ENCODE data around the gene TAS2R9.
"Not testable (repeated sequence)": the region's sequence is repeated elsewhere in the genome, so short reads cannot be mapped to it uniquely, and the experiment has no call there.

The TAS2R9 gene

DNA sequence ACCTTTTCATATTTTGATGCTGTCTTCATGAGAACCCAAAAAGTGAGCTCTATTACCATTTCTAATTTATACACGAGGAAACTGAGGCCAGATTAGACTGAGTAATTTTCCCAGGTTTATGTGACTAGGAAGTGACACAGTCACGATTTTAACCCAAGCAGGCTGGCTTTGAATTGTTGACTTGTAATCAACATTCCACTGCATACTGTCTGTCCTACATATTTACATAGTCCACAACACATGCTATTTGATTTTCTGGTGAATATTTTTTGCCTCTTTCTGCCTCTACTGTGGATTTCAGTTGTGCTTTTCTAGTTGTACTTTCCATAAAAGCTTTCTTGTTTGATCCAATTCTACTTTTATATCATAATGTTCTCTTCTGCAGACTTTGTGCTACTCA is 15.7 kb downstream of the TAS2R9 start:
- TF ChIP-seq ZNF565 (CRISPR knock-in tag; conservative IDR thresholded peaks at IDR 0.05; ENCODE audit: low read depth): no peak
- TF ChIP-seq BACH2 (CRISPR knock-in tag; IDR thresholded peaks at IDR 0.05; ENCODE audit: borderline replicate concordance): no peak
- TF ChIP-seq ISL1 (CRISPR knock-in tag; IDR thresholded peaks at IDR 0.05): no peak
- no peak for TF ChIP-seq GLIS3 (CRISPR knock-in tag; IDR thresholded peaks at IDR 0.05)
- no peak for TF ChIP-seq ZFP3 (CRISPR knock-in tag; IDR thresholded peaks at IDR 0.05)
- TF ChIP-seq ZC3H10 (CRISPR knock-in tag; IDR thresholded peaks at IDR 0.05): no peak
- TF ChIP-seq CSDC2 (CRISPR knock-in tag; IDR thresholded peaks at IDR 0.05): no peak
- TF ChIP-seq, protein P1, sequence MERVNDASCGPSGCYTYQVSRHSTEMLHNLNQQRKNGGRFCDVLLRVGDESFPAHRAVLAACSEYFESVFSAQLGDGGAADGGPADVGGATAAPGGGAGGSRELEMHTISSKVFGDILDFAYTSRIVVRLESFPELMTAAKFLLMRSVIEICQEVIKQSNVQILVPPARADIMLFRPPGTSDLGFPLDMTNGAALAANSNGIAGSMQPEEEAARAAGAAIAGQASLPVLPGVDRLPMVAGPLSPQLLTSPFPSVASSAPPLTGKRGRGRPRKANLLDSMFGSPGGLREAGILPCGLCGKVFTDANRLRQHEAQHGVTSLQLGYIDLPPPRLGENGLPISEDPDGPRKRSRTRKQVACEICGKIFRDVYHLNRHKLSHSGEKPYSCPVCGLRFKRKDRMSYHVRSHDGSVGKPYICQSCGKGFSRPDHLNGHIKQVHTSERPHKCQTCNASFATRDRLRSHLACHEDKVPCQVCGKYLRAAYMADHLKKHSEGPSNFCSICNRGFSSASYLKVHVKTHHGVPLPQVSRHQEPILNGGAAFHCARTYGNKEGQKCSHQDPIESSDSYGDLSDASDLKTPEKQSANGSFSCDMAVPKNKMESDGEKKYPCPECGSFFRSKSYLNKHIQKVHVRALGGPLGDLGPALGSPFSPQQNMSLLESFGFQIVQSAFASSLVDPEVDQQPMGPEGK (CRISPR knock-in tag; IDR thresholded peaks at IDR 0.05; ENCODE audit: borderline replicate concordance): no peak
- TF ChIP-seq ZNF8 (CRISPR knock-in tag; IDR thresholded peaks at IDR 0.05): no peak
- TF ChIP-seq, protein P2, sequence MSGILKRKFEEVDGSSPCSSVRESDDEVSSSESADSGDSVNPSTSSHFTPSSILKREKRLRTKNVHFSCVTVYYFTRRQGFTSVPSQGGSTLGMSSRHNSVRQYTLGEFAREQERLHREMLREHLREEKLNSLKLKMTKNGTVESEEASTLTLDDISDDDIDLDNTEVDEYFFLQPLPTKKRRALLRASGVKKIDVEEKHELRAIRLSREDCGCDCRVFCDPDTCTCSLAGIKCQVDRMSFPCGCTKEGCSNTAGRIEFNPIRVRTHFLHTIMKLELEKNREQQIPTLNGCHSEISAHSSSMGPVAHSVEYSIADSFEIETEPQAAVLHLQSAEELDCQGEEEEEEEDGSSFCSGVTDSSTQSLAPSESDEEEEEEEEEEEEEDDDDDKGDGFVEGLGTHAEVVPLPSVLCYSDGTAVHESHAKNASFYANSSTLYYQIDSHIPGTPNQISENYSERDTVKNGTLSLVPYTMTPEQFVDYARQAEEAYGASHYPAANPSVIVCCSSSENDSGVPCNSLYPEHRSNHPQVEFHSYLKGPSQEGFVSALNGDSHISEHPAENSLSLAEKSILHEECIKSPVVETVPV (CRISPR knock-in tag; IDR thresholded peaks at IDR 0.05): no peak
- no peak for TF ChIP-seq RARB (CRISPR knock-in tag; IDR thresholded peaks at IDR 0.05)
- TF ChIP-seq PPARA (CRISPR knock-in tag; IDR thresholded peaks at IDR 0.05; ENCODE audit: borderline replicate concordance): no peak
- no peak for TF ChIP-seq ARNTL (CRISPR knock-in tag; IDR thresholded peaks at IDR 0.05; ENCODE audit: borderline replicate concordance, low read depth)
- TF ChIP-seq, protein P3, sequence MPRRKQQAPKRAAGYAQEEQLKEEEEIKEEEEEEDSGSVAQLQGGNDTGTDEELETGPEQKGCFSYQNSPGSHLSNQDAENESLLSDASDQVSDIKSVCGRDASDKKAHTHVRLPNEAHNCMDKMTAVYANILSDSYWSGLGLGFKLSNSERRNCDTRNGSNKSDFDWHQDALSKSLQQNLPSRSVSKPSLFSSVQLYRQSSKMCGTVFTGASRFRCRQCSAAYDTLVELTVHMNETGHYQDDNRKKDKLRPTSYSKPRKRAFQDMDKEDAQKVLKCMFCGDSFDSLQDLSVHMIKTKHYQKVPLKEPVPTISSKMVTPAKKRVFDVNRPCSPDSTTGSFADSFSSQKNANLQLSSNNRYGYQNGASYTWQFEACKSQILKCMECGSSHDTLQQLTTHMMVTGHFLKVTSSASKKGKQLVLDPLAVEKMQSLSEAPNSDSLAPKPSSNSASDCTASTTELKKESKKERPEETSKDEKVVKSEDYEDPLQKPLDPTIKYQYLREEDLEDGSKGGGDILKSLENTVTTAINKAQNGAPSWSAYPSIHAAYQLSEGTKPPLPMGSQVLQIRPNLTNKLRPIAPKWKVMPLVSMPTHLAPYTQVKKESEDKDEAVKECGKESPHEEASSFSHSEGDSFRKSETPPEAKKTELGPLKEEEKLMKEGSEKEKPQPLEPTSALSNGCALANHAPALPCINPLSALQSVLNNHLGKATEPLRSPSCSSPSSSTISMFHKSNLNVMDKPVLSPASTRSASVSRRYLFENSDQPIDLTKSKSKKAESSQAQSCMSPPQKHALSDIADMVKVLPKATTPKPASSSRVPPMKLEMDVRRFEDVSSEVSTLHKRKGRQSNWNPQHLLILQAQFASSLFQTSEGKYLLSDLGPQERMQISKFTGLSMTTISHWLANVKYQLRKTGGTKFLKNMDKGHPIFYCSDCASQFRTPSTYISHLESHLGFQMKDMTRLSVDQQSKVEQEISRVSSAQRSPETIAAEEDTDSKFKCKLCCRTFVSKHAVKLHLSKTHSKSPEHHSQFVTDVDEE (CRISPR knock-in tag; IDR thresholded peaks at IDR 0.05): no peak
- TF ChIP-seq, protein P4, sequence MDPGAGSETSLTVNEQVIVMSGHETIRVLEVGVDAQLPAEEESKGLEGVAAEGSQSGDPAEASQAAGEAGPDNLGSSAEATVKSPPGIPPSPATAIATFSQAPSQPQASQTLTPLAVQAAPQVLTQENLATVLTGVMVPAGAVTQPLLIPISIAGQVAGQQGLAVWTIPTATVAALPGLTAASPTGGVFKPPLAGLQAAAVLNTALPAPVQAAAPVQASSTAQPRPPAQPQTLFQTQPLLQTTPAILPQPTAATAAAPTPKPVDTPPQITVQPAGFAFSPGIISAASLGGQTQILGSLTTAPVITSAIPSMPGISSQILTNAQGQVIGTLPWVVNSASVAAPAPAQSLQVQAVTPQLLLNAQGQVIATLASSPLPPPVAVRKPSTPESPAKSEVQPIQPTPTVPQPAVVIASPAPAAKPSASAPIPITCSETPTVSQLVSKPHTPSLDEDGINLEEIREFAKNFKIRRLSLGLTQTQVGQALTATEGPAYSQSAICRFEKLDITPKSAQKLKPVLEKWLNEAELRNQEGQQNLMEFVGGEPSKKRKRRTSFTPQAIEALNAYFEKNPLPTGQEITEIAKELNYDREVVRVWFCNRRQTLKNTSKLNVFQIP (CRISPR knock-in tag; IDR thresholded peaks at IDR 0.05; ENCODE audit: borderline replicate concordance, low read depth): no peak
- no peak for TF ChIP-seq ZFP30 (CRISPR knock-in tag; IDR thresholded peaks at IDR 0.05)
- TF ChIP-seq, protein P5, sequence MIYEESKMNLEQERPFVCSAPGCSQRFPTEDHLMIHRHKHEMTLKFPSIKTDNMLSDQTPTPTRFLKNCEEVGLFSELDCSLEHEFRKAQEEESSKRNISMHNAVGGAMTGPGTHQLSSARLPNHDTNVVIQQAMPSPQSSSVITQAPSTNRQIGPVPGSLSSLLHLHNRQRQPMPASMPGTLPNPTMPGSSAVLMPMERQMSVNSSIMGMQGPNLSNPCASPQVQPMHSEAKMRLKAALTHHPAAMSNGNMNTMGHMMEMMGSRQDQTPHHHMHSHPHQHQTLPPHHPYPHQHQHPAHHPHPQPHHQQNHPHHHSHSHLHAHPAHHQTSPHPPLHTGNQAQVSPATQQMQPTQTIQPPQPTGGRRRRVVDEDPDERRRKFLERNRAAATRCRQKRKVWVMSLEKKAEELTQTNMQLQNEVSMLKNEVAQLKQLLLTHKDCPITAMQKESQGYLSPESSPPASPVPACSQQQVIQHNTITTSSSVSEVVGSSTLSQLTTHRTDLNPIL (CRISPR knock-in tag; IDR thresholded peaks at IDR 0.05; ENCODE audit: low read depth): no peak
- no peak for TF ChIP-seq TOX (CRISPR knock-in tag; IDR thresholded peaks at IDR 0.05; ENCODE audit: borderline replicate concordance)
- ATAC-seq: no peak

DNA sequence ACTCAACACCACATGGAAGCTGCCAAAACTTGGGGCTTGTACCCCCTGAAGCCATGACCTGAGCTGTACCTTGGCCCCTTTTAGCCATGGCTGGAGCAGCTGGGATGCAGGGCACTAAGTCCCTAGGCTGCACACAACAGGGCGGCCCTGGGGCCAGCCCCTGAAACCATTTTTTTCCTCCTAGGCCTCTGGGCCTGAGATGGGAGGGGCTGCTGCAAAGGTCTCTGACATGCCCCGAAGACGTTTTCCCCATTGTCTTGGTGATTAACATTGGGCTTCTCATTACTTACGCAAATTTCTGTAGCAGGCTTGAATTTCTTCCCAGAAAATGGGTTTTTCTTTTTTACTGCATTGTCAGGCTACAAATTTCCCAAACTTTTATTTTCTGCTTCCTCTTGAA is 18.2 kb downstream of the TAS2R9 start:
- not testable (repeated sequence) for ATAC-seq

DNA sequence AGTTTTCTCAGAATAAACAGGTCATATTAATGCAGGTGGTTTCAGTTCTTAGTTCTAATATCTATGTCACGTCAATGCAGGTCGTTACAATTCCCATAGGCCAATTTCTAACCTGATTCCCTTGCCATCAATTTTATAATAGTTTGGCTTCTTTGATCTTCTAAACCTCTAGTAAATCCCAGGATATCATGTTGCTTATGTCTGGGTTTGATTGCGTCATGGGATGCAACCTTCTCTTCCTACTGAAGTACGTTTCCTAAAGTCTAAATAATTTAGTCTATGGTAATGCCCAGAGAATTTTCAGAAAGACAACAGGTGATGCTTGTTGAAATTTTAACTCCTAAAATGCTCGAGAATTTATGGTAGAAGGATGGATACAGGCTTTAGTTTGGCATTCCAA is 26.7 kb downstream of the TAS2R9 start:
- ATAC-seq: no peak
- TF ChIP-seq, protein P2 (CRISPR knock-in tag; IDR thresholded peaks at IDR 0.05): no peak
- no peak for TF ChIP-seq ISL1 (CRISPR knock-in tag; IDR thresholded peaks at IDR 0.05)
- TF ChIP-seq, protein P4 (CRISPR knock-in tag; IDR thresholded peaks at IDR 0.05; ENCODE audit: borderline replicate concordance, low read depth): no peak
- TF ChIP-seq, protein P1 (CRISPR knock-in tag; IDR thresholded peaks at IDR 0.05; ENCODE audit: borderline replicate concordance): no peak
- TF ChIP-seq, protein P3 (CRISPR knock-in tag; IDR thresholded peaks at IDR 0.05): no peak
- no peak for TF ChIP-seq TCF4 (CRISPR knock-in tag; IDR thresholded peaks at IDR 0.05; ENCODE audit: borderline replicate concordance)
- TF ChIP-seq OSR1 (CRISPR knock-in tag; IDR thresholded peaks at IDR 0.05): no peak
- no peak for TF ChIP-seq ZFP30 (CRISPR knock-in tag; IDR thresholded peaks at IDR 0.05)

All from SK-N-SH treated with all-trans-retinoic acid at 6 μM for 48 hours (cell line).